Activated T-helper 2 cell treated with anti-CD3 and anti-CD28 coated beads, Interferon-gamma antibody, Interleukin-2, Interleukin-4, amounts not matched to agents 10 μg/mL and 5 μg/mL and 100 μg/mL, durations not matched to agents 14 hours and 24 hours and 36 hours (primary cell): ENCODE results near the gene FETUB. TPM values are rescaled to one million over a fixed set of nuclear protein-coding genes. Genes with fewer than 3 reads are reported as not detected.
"Not testable (repeated sequence)": the region's sequence is repeated elsewhere in the genome, so short reads cannot be mapped to it uniquely, and the experiment has no call there.

Source experiments
- DNase-seq: peaks from one replicate; pipeline ENCODE4 v3.0.0; 2021; ENCODE audit warnings: low spot score
- H3K27ac Mint-ChIP-seq: one replicate; pipeline ENCODE4 v1.8.0; 2021; ENCODE audit warnings: mixed read lengths
- H3K27me3 Mint-ChIP-seq: one replicate; pipeline ENCODE4 v1.8.0; 2021; ENCODE audit warnings: low read depth, mixed read lengths
- H3K36me3 Mint-ChIP-seq: one replicate; pipeline ENCODE4 v1.8.0; 2021; ENCODE audit warnings: low read depth, mixed read lengths
- H3K4me1 Mint-ChIP-seq: one replicate; pipeline ENCODE4 v1.8.0; 2021; ENCODE audit warnings: low read depth, mixed read lengths
- H3K4me3 Mint-ChIP-seq: one replicate; pipeline ENCODE4 v1.8.0; 2021; ENCODE audit warnings: low read depth, mild to moderate bottlenecking, moderate library complexity, mixed read lengths
- H3K9me3 Mint-ChIP-seq: one replicate; pipeline ENCODE4 v1.8.0; 2021; ENCODE audit warnings: mixed read lengths
- intact Hi-C: fragments of 100-400 bp; cut with micrococcal nuclease; formaldehyde crosslinking; loops from one replicate; pipeline ENCODE4 v1.15.1; 2023
- total RNA-seq: library from RNA; stranded (reverse); gene quantifications from 2 replicates; pipeline ENCODE4 v1.2.3, GENCODE V29; 2022

Gene FETUB
- total RNA-seq, 1 donor from 2014 or later = not detected

- Mint-ChIP-seq H3K27me3 (peaks cover 25% of the 10 kb centered on the region), H3K27ac (no peak overlapping the region), H3K4me1 (no peaks in the 10 kb centered on the region), H3K36me3 (no peaks in the 10 kb centered on the region), H3K9me3 (no peaks in the 10 kb centered on the region), H3K4me3 (no peak overlapping the region)
- no peak for DNase-seq
- intact Hi-C loops = no loop called here
Observed at GRCh38 chr3:186630950-186631641, 9.1 kb upstream of the FETUB start.

- Mint-ChIP-seq H3K36me3 (no peaks in the 10 kb centered on the region), H3K9me3 (no peaks in the 10 kb centered on the region), H3K27me3 (peaks cover 25% of the 10 kb centered on the region), H3K4me3 (no peak overlapping the region), H3K27ac (no peak overlapping the region), H3K4me1 (no peaks in the 10 kb centered on the region)
- DNase-seq = no peak
- intact Hi-C loops = no loop called here
Observed at GRCh38 chr3:186633481-186633880, 6.7 kb upstream of the FETUB start.

GRCh38 chr3:186634207-186634606 lies 6.0 kb upstream of the FETUB start:
- H3K27ac Mint-ChIP-seq, DNase-seq, H3K36me3 Mint-ChIP-seq, intact Hi-C loops, H3K9me3 Mint-ChIP-seq, H3K4me3 Mint-ChIP-seq, H3K4me1 Mint-ChIP-seq: not testable (repeated sequence)
- peaks cover 25% of the 10 kb centered on the region for H3K27me3 Mint-ChIP-seq

DNA sequence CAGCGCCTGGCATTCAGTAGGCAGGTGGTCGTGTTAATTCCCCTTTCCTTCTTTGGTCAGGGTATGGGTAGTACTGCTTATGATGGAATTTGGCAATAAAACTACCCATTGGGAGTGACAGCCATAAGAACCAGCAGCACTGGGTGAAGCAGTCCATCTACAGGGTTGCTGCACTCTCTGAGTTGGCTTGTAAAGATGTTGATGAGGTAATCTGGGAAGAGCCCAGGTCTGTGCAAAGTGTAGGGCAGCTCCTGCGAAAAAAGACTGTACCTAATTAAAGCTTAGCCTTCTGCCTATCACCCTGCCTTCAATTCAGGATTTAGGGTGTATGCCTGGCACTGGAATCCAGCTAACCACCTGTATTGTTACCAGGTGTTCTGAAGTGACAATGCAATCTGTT lies 4.7 kb upstream of the FETUB start:
- intact Hi-C loops = no loop called here
- Mint-ChIP-seq H3K27me3 (peaks cover 20% of the 10 kb centered on the region), H3K27ac (no peak overlapping the region), H3K36me3 (no peaks in the 10 kb centered on the region), H3K9me3 (no peaks in the 10 kb centered on the region), H3K4me3 (no peak overlapping the region), H3K4me1 (no peaks in the 10 kb centered on the region)
- DNase-seq = no peak

DNA sequence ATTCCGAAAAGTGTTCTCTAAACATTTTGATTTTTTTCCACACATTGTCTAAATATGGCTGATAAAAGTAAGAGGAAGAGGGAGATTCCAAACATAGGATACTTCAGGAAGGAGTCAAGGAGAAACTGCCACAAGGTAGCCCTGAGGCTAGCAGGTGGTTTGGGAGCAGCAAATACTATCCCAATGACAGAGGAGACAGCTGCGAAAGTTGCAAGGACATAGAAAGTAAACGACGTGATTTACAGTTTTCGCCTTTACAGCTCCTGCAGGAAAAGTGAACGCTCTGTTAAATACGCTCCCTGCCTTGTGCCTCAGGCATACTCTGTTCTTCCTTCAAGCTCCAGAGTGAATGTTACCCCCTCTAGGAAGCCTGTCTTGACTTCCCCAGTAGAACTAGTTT lies 3.7 kb upstream of the FETUB start:
- no peak for DNase-seq
- no peaks in the 10 kb centered on the region for H3K36me3 Mint-ChIP-seq
- H3K27me3 Mint-ChIP-seq = peaks cover 15% of the 10 kb centered on the region
- intact Hi-C loops = no loop called here
- H3K4me3 Mint-ChIP-seq = no peak overlapping the region
- no peaks in the 10 kb centered on the region for H3K9me3 Mint-ChIP-seq
- H3K27ac Mint-ChIP-seq = no peak overlapping the region
- no peaks in the 10 kb centered on the region for H3K4me1 Mint-ChIP-seq

GRCh38 chr3:186637686-186638085 lies 2.5 kb upstream of the FETUB start:
- Mint-ChIP-seq H3K4me3 (no peak overlapping the region), H3K4me1 (peaks cover 8% of the 10 kb centered on the region), H3K27me3 (peaks cover 15% of the 10 kb centered on the region), H3K36me3 (no peaks in the 10 kb centered on the region), H3K9me3 (no peaks in the 10 kb centered on the region), H3K27ac (no peak overlapping the region)
- intact Hi-C loops = no loop called here
- no peak for DNase-seq

GRCh38 chr3:186638259-186638658 lies 1.9 kb upstream of the FETUB start:
- peaks cover 15% of the 10 kb centered on the region for H3K27me3 Mint-ChIP-seq
- H3K9me3 Mint-ChIP-seq = no peaks in the 10 kb centered on the region
- H3K27ac Mint-ChIP-seq = no peak overlapping the region
- intact Hi-C loops = no loop called here
- H3K36me3 Mint-ChIP-seq = no peaks in the 10 kb centered on the region
- no peak for DNase-seq
- H3K4me3 Mint-ChIP-seq = no peak overlapping the region
- peaks cover 13% of the 10 kb centered on the region for H3K4me1 Mint-ChIP-seq

DNA sequence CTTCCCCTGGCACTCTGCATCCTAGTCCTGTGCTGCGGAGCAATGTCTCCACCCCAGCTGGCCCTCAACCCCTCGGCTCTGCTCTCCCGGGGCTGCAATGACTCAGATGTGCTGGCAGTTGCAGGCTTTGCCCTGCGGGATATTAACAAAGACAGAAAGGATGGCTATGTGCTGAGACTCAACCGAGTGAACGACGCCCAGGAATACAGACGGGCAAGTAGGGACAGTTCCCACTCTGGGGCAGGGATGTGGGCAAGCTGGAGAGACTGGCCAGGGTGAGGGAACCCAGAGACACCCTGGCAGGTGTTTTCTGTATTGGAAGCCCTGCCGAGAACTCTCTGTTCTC lies 247 bp downstream of the FETUB start:
- Mint-ChIP-seq H3K4me3 (no peak overlapping the region), H3K4me1 (peaks cover 19% of the 10 kb centered on the region), H3K36me3 (no peaks in the 10 kb centered on the region), H3K27me3 (peaks cover 7% of the 10 kb centered on the region), H3K27ac (no peak overlapping the region), H3K9me3 (no peaks in the 10 kb centered on the region)
- no peak for DNase-seq
- intact Hi-C loops = no loop called here

GRCh38 chr3:186640929-186641328 lies 730 bp downstream of the FETUB start:
- Mint-ChIP-seq H3K27me3 (peaks cover 3% of the 10 kb centered on the region), H3K27ac (no peak overlapping the region), H3K4me1 (peaks cover 19% of the 10 kb centered on the region), H3K4me3 (no peak overlapping the region), H3K9me3 (no peaks in the 10 kb centered on the region), H3K36me3 (no peaks in the 10 kb centered on the region)
- intact Hi-C loops = no loop called here
- no peak for DNase-seq

GRCh38 chr3:186642014-186642413 lies 1.8 kb downstream of the FETUB start:
- intact Hi-C loops = no loop called here
- Mint-ChIP-seq H3K4me1 (peaks cover 19% of the 10 kb centered on the region), H3K27ac (no peak overlapping the region), H3K9me3 (no peaks in the 10 kb centered on the region), H3K36me3 (no peaks in the 10 kb centered on the region), H3K27me3 (peaks cover 5% of the 10 kb centered on the region), H3K4me3 (no peak overlapping the region)
- DNase-seq = no peak

DNA sequence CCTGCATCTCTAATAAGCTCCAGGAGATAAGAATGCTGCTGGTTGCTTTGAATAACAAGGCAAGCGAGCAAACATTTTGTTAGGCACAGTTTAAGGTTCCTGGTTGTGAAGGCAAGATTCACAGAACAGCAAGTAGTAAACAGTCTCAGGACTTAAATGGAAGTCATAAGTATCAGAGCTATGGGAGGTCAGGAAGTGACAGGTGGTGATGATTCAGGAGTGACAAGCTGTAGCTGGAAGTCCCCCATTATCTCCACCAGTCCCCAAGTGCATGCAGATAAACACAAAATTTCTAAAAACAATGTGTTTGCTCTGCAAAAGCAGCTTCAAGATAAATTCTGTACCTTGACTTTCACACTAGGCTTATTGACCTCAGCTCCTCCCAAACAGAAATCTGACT lies 3.3 kb downstream of the FETUB start:
- Mint-ChIP-seq H3K4me3 (no peak overlapping the region), H3K4me1 (peaks cover 19% of the 10 kb centered on the region), H3K27ac (no peak overlapping the region), H3K27me3 (peaks cover 8% of the 10 kb centered on the region), H3K36me3 (no peaks in the 10 kb centered on the region), H3K9me3 (no peaks in the 10 kb centered on the region)
- intact Hi-C loops = no loop called here
- no peak for DNase-seq

DNA sequence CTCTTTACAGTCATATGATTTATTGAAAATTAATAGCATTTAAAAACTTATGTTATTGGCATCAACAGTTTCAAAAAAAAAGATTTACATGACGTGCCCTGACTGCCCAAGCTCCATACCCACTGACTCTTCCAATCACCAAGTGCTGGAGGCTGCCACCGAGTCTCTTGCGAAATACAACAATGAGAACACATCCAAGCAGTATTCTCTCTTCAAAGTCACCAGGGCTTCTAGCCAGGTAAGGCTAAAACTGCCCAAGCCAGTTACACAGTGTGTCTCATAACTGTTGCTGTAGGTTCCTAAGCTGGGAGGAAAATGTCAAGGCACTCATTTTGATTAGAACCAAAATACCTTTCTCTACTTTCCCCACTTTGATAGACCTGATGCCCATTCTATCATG lies 4.5 kb downstream of the FETUB start:
- Mint-ChIP-seq H3K9me3 (no peaks in the 10 kb centered on the region), H3K36me3 (no peaks in the 10 kb centered on the region), H3K27me3 (peaks cover 12% of the 10 kb centered on the region), H3K4me3 (no peak overlapping the region), H3K27ac (no peak overlapping the region), H3K4me1 (peaks cover 19% of the 10 kb centered on the region)
- no peak for DNase-seq
- intact Hi-C loops = no loop called here

- DNase-seq = no peak
- Mint-ChIP-seq H3K4me1 (peaks cover 19% of the 10 kb centered on the region), H3K36me3 (no peaks in the 10 kb centered on the region), H3K27me3 (peaks cover 12% of the 10 kb centered on the region), H3K4me3 (no peak overlapping the region), H3K27ac (no peak overlapping the region), H3K9me3 (no peaks in the 10 kb centered on the region)
- intact Hi-C loops = no loop called here
Observed at GRCh38 chr3:186646106-186646505, 5.9 kb downstream of the FETUB start.

- intact Hi-C loops = no loop called here
- Mint-ChIP-seq H3K27me3 (peaks cover 15% of the 10 kb centered on the region), H3K36me3 (no peaks in the 10 kb centered on the region), H3K4me1 (peaks cover 19% of the 10 kb centered on the region), H3K4me3 (no peak overlapping the region), H3K9me3 (no peaks in the 10 kb centered on the region), H3K27ac (no peak overlapping the region)
- DNase-seq = no peak
Observed at GRCh38 chr3:186646841-186647240, 6.6 kb downstream of the FETUB start.
